Loucy (cell line): ENCODE data around the gene DTNB.
"Not testable (repeated sequence)": the region's sequence is repeated elsewhere in the genome, so short reads cannot be mapped to it uniquely, and the experiment has no call there.

ENCODE experiments used
- H2AFZ ChIP-seq: fragments of 200-600 bp; sonication (generic); 2 replicates; pipeline ENCODE4 v1.6.0; 2016; ENCODE audit warnings: antibody characterized with exemption, mild to moderate bottlenecking, low read length, moderate library complexity
- H3F3A ChIP-seq: fragments of 200-600 bp; 2 replicates; pipeline ENCODE4 v1.6.0; 2016; ENCODE audit warnings: antibody characterized with exemption, low read depth, mild to moderate bottlenecking
- H3K27me3 ChIP-seq: fragments of 200-600 bp; sonication (generic); 2 replicates; pipeline ENCODE4 v1.6.1; 2014; ENCODE audit warnings: low read length, mild to moderate bottlenecking; ENCODE audit not compliant: insufficient read depth, poor library complexity, severe bottlenecking
- H3K36me3 ChIP-seq: fragments of 200-600 bp; sonication (generic); 2 replicates; pipeline ENCODE4 v1.6.1; 2016; ENCODE audit warnings: low read length; ENCODE audit not compliant: insufficient read depth
- H3K4me1 ChIP-seq: fragments of 200-600 bp; sonication (generic); 2 replicates; pipeline ENCODE4 v1.5.1; 2014; ENCODE audit warnings: low read length, mild to moderate bottlenecking; ENCODE audit not compliant: insufficient read depth, poor library complexity, severe bottlenecking
- H3K4me2 ChIP-seq: fragments of 200-600 bp; sonication (generic); 2 replicates; pipeline ENCODE4 v1.6.0; 2014; ENCODE audit warnings: antibody characterized with exemption, low read length, low read depth, mild to moderate bottlenecking; ENCODE audit not compliant: poor library complexity, severe bottlenecking
- H3K4me3 ChIP-seq: fragments of 200-600 bp; sonication (generic); 2 replicates; pipeline ENCODE4 v1.5.1; 2014; ENCODE audit warnings: low read length, mild to moderate bottlenecking, mixed read lengths; ENCODE audit not compliant: poor library complexity, severe bottlenecking
- H3K79me2 ChIP-seq: fragments of 200-600 bp; sonication (generic); 2 replicates; pipeline ENCODE4 v1.6.1; 2014; ENCODE audit warnings: low read length; ENCODE audit not compliant: insufficient read depth
- H3K9ac ChIP-seq: fragments of 200-600 bp; sonication (generic); 2 replicates; pipeline ENCODE4 v1.6.0; 2014; ENCODE audit warnings: mild to moderate bottlenecking, low read depth, low read length, moderate library complexity; ENCODE audit not compliant: poor library complexity, severe bottlenecking
- H3K9me2 ChIP-seq: fragments of 200-600 bp; sonication (generic); replicated peaks from 2 replicates; pipeline ENCODE4 v1.6.1; 2016; ENCODE audit warnings: low read depth, low read length, mixed read lengths
- H3K9me3 ChIP-seq: fragments of 200-600 bp; sonication (generic); 2 replicates; pipeline ENCODE4 v1.6.1; 2014; ENCODE audit warnings: mild to moderate bottlenecking, antibody characterized with exemption, low read length, low read depth; ENCODE audit not compliant: insufficient read depth
- H4K20me1 ChIP-seq: fragments of 200-600 bp; sonication (generic); 2 replicates; pipeline ENCODE4 v1.6.0; 2014; ENCODE audit warnings: antibody characterized with exemption, low read length, mild to moderate bottlenecking; ENCODE audit not compliant: insufficient read depth, poor library complexity, severe bottlenecking
- EZH2phosphoT487 ChIP-seq: fragments of 200-600 bp; IDR thresholded peaks from 2 replicates; pipeline ENCODE4 v1.6.1; 2018; ENCODE audit warnings: antibody characterized with exemption, mild to moderate bottlenecking, moderate library complexity, borderline replicate concordance
- TF ChIP-seq, protein P1 (sequence below): fragments of 200-600 bp; sonication (generic); conservative IDR thresholded peaks from 2 replicates; pipeline ENCODE4 v1.5.1; 2014; ENCODE audit warnings: mild to moderate bottlenecking, antibody characterized with exemption, low read length

Gene DTNB

DNA sequence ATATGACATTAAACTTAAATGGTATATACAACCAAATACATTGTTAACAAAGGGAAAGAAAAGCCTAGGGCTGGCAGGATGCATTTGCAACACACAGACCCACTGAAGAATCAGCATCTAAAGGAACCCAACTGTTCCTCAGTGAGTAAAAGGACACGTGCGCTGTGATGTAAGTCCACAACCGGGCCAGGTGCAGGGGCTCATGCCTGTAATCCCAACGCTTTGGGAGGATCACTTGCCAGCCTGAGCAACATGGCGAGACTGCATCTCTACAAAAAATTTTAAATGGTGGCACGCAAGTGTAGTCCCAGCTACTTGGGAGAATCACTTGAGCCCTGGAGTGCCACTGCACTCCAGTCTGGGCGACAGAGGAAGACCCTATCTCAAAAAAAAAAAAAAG, 3.9 kb downstream of the DTNB start:
- Histone ChIP-seq H3K9me3 (no peaks in the 10 kb centered on the region), H3K4me2 (peak overlapping the region; percentile 97), H3K27me3 (no peaks in the 10 kb centered on the region), H2AFZ (no peak overlapping the region), H3K9me2 (no peaks in the 10 kb centered on the region), H3K79me2 (peaks cover 38% of the 10 kb centered on the region), H3F3A (no peaks in the 10 kb centered on the region), H4K20me1 (peaks cover 7% of the 10 kb centered on the region), H3K36me3 (no peaks in the 10 kb centered on the region), H3K4me3 (no peak overlapping the region), H3K4me1 (peaks cover 29% of the 10 kb centered on the region), H3K9ac (no peak overlapping the region)
- no peak for TF ChIP-seq EZH2phosphoT487
- TF ChIP-seq, protein P1, sequence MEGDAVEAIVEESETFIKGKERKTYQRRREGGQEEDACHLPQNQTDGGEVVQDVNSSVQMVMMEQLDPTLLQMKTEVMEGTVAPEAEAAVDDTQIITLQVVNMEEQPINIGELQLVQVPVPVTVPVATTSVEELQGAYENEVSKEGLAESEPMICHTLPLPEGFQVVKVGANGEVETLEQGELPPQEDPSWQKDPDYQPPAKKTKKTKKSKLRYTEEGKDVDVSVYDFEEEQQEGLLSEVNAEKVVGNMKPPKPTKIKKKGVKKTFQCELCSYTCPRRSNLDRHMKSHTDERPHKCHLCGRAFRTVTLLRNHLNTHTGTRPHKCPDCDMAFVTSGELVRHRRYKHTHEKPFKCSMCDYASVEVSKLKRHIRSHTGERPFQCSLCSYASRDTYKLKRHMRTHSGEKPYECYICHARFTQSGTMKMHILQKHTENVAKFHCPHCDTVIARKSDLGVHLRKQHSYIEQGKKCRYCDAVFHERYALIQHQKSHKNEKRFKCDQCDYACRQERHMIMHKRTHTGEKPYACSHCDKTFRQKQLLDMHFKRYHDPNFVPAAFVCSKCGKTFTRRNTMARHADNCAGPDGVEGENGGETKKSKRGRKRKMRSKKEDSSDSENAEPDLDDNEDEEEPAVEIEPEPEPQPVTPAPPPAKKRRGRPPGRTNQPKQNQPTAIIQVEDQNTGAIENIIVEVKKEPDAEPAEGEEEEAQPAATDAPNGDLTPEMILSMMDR = no peak

- Histone ChIP-seq H3K27me3 (no peaks in the 10 kb centered on the region), H3K79me2 (peaks cover 28% of the 10 kb centered on the region; the same call in 1 of the 2 replicates), H3K4me1 (peaks cover 16% of the 10 kb centered on the region), H3K9me3 (no peaks in the 10 kb centered on the region), H4K20me1 (no peaks in the 10 kb centered on the region), H3K4me2 (no peak overlapping the region), H3K4me3 (no peak overlapping the region), H2AFZ (no peak overlapping the region), H3K9me2 (no peaks in the 10 kb centered on the region), H3F3A (no peaks in the 10 kb centered on the region), H3K36me3 (no peaks in the 10 kb centered on the region), H3K9ac (no peak overlapping the region)
- TF ChIP-seq, protein P1 = no peak
- TF ChIP-seq EZH2phosphoT487 = no peak
Measured at GRCh38 chr2:25666218-25666617, 7.2 kb downstream of the DTNB start.

- H3F3A ChIP-seq, H4K20me1 ChIP-seq, H2AFZ ChIP-seq, H3K9me2 ChIP-seq, H3K4me2 ChIP-seq, H3K4me3 ChIP-seq, H3K27me3 ChIP-seq, H3K9ac ChIP-seq, H3K36me3 ChIP-seq, H3K9me3 ChIP-seq: not testable (repeated sequence)
- H3K79me2 ChIP-seq = peaks cover 30% of the 10 kb centered on the region; the same call in 1 of the 2 replicates
- H3K4me1 ChIP-seq = peaks cover 11% of the 10 kb centered on the region
Measured at GRCh38 chr2:25665429-25665828, 7.9 kb downstream of the DTNB start.

DNA sequence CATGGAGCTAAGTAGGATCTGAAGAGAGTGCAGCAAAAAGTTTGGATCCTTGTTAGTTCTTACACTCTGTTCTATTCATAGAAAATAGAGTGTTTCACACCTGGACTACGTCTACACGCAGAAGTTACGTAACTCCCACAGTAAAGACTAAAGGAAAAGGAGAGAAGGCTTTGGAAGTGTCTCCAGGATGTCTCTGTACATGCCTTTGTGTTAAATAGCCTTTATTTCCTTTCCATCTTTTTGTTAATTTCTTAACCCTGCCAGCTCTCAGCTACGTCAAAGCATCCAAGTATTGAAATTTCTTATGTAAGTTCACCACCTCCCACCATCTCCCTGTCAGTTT, 8.4 kb downstream of the DTNB start:
- TF ChIP-seq, protein P1 = no peak
- TF ChIP-seq EZH2phosphoT487 = no peak
- Histone ChIP-seq H3K36me3 (no peaks in the 10 kb centered on the region), H2AFZ (no peak overlapping the region), H3K79me2 (peaks cover 29% of the 10 kb centered on the region; the same call in 1 of the 2 replicates), H3K9me2 (no peaks in the 10 kb centered on the region), H4K20me1 (peaks cover 5% of the 10 kb centered on the region), H3F3A (no peaks in the 10 kb centered on the region), H3K4me1 (peaks cover 7% of the 10 kb centered on the region), H3K9me3 (no peaks in the 10 kb centered on the region), H3K9ac (no peak overlapping the region), H3K27me3 (no peaks in the 10 kb centered on the region), H3K4me2 (no peak overlapping the region), H3K4me3 (no peak overlapping the region)
